A673 (cell line): ENCODE data around the gene CCDC73. TPM values are rescaled to one million over a fixed set of nuclear protein-coding genes. Genes with fewer than 3 reads are reported as not detected.

Experiments used
- BruUV-seq: library from RNA; stranded (reverse); fragments of 400-500 nt; replicated peaks from 2 replicates; lab custom pipeline; 2021; lab: Mats Ljungman, UMichigan
- CTCF ChIA-PET: fragments of 300-600 bp; sonication (Branson Sonifier 250); formaldehyde crosslinking; loops from one replicate; lab custom pipeline; 2022; ENCODE audit warnings: antibody characterized with exemption; lab: Charles Lee
- POLR2A ChIA-PET: fragments of 300-600 bp; sonication (Branson Sonifier 250); formaldehyde crosslinking; loops from one replicate; lab custom pipeline; 2022; ENCODE audit warnings: antibody characterized with exemption; ENCODE audit not compliant: low non-redundant PET; lab: Charles Lee
- DNase-seq: peaks from one replicate; pipeline ENCODE4 v3.0.0-alpha.2; 2015; ENCODE audit warnings: low spot score
- H3K27ac ChIP-seq: fragments of 200-600 bp; sonication (generic); 2 replicates; pipeline ENCODE4 v1.5.1; 2016; ENCODE audit warnings: mixed run types, low read depth, mild to moderate bottlenecking, mixed read lengths, antibody characterized with exemption, low read length; ENCODE audit not compliant: poor library complexity, severe bottlenecking
- H3K27me3 ChIP-seq: fragments of 200-600 bp; sonication (generic); replicated peaks from 2 replicates; pipeline ENCODE4 v1.6.1; 2017; ENCODE audit warnings: mixed run types, low read depth, mild to moderate bottlenecking, mixed read lengths, antibody characterized with exemption, low read length; ENCODE audit not compliant: insufficient read depth, poor library complexity
- H3K36me3 ChIP-seq: fragments of 200-600 bp; sonication (generic); 2 replicates; pipeline ENCODE4 v1.6.1; 2016; ENCODE audit warnings: mixed run types, mild to moderate bottlenecking, mixed read lengths, antibody characterized with exemption, low read length; ENCODE audit not compliant: insufficient read depth, poor library complexity, severe bottlenecking
- H3K4me1 ChIP-seq: fragments of 200-600 bp; sonication (generic); 2 replicates; pipeline ENCODE4 v1.6.1; 2017; ENCODE audit warnings: mixed run types, mild to moderate bottlenecking, mixed read lengths, antibody characterized with exemption, low read length; ENCODE audit not compliant: insufficient read depth, poor library complexity, severe bottlenecking
- H3K4me3 ChIP-seq: fragments of 200-600 bp; sonication (generic); 2 replicates; pipeline ENCODE4 v1.5.1; 2016; ENCODE audit warnings: low read depth, mixed run types, mild to moderate bottlenecking, mixed read lengths, low read length; ENCODE audit not compliant: poor library complexity, severe bottlenecking
- H3K9me3 ChIP-seq: fragments of 200-600 bp; sonication (generic); 2 replicates; pipeline ENCODE4 v1.6.1; 2016; ENCODE audit warnings: mixed run types, low read depth, mild to moderate bottlenecking, mixed read lengths, antibody characterized with exemption, low read length; ENCODE audit not compliant: poor library complexity, severe bottlenecking
- CTCF ChIP-seq: fragments of 300-800, 200-600 bp; sonication (generic); conservative IDR thresholded peaks from 2 replicates; pipeline ENCODE4 v1.5.1; 2017; ENCODE audit warnings: low read depth, mild to moderate bottlenecking, antibody characterized with exemption, low read length, moderate library complexity, mixed read lengths
- EZH2 ChIP-seq: fragments of 200-600 bp; sonication (generic); IDR thresholded peaks from 2 replicates; pipeline ENCODE4 v1.6.1; 2017; ENCODE audit warnings: borderline replicate concordance, low read depth, mild to moderate bottlenecking, mixed read lengths, antibody characterized with exemption, low read length; ENCODE audit not compliant: poor library complexity, severe bottlenecking
- intact Hi-C: fragments of 100-400 bp; cut with micrococcal nuclease; formaldehyde crosslinking; loops from one replicate; pipeline ENCODE4 v1.10.0; 2022; ENCODE audit not compliant: unreplicated experiment
- total RNA-seq: library from RNA; stranded (reverse); gene quantifications from 2 replicates; pipeline ENCODE4 v1.2.3, GENCODE V29; 2021

The CCDC73 gene
- total RNA-seq, 1 experiment from 2014 or later = not detected

DNA sequence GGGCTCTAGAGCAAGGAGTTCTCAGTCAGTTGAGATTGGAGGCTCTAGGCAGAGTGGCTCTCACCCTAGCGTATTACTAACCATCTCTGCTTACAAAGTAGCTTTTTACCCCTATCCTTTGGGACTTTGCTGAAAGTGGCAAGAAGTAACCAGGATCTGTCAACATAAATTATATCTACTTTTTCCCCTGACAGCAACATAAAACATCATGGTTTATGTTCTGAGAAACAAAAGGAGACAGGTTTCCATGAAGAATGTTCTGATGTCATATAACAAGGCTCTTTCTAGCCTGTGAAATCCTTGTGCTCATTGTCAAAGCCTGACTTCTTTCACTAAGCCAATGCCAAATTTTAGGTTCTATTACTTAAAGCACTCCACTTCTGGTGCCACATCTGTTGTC lies 218.0 kb downstream of the CCDC73 start:
- ChIA-PET POLR2A (no interaction called here), CTCF (no interaction called here)
- H3K4me1 ChIP-seq = no peaks in the 10 kb centered on the region
- no peaks in the 10 kb centered on the region for H3K36me3 ChIP-seq
- DNase-seq = no peak
- no peak overlapping the region for H3K4me3 ChIP-seq
- no peaks in the 10 kb centered on the region for H3K27me3 ChIP-seq
- TF ChIP-seq EZH2 (no peak), CTCF (no peak)
- no peaks in the 10 kb centered on the region for H3K9me3 ChIP-seq
- no TSS peak for BruUV-seq
- intact Hi-C loops = no loop called here
- H3K27ac ChIP-seq = no peak overlapping the region

GRCh38 chr11:32575070-32575469 lies 219.4 kb downstream of the CCDC73 start:
- H3K4me1 ChIP-seq = no peaks in the 10 kb centered on the region
- no peak overlapping the region for H3K4me3 ChIP-seq
- no peaks in the 10 kb centered on the region for H3K36me3 ChIP-seq
- ChIA-PET CTCF (no interaction called here), POLR2A (no interaction called here)
- intact Hi-C loops = no loop called here
- no peak for DNase-seq
- TF ChIP-seq CTCF = no peak
- BruUV-seq = no TSS peak
- peaks cover 4% of the 10 kb centered on the region for H3K27me3 ChIP-seq
- H3K27ac ChIP-seq = no peak overlapping the region
- no peaks in the 10 kb centered on the region for H3K9me3 ChIP-seq

DNA sequence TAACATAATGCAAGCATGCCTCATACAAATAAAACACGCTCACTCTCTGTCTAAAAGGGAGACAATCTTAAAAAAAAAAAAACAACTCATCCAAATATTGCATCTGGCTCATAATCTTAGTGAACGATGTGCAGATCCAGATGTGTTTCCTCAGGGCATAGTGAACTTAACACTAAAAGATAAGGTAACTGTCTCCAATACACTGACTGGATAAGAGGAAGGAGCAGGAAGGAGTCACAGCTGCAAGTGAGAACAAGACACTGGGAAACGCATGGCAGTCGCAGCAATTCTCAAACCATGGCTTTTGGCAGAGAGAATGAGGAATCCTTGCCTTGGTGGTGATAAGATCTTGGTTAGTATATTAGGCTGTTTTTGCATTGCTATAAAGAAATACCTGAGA lies 220.0 kb downstream of the CCDC73 start:
- Histone ChIP-seq H3K9me3 (no peaks in the 10 kb centered on the region), H3K27ac (no peak overlapping the region), H3K27me3 (peaks cover 4% of the 10 kb centered on the region), H3K4me3 (no peak overlapping the region), H3K36me3 (no peaks in the 10 kb centered on the region), H3K4me1 (no peaks in the 10 kb centered on the region)
- no TSS peak for BruUV-seq
- ChIA-PET CTCF (no interaction called here), POLR2A (interaction anchor here (0.6 kb wide), 1 partner anchor 20 kb away, joined by 4 read pairs; no protein-coding TSS in a partner anchor)
- no peak for TF ChIP-seq EZH2
- intact Hi-C loops = no loop called here
- DNase-seq = no peak

DNA sequence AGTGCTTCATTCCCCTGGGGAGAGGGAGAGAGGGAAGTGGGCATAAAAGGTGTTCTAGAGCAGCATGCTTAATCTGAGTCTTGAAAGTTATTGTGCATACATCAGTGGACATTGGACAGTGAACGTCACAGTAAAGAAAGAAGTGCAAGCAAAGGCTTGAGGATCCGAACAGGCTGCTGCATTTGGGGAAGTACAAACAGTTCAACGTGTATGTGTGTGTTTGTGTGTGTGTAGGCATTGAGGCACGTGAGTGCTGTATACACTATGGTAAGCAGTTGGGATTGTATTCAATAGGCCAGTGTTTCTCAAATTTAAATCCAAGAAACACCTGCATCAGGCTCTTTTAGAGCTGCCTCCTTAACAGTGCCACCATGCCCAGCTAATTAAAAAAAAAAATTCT lies 221.2 kb downstream of the CCDC73 start:
- H3K36me3 ChIP-seq = no peaks in the 10 kb centered on the region
- no peak for TF ChIP-seq EZH2
- no peak for TF ChIP-seq CTCF
- no peaks in the 10 kb centered on the region for H3K4me1 ChIP-seq
- H3K4me3 ChIP-seq = no peak overlapping the region
- H3K9me3 ChIP-seq = no peaks in the 10 kb centered on the region
- POLR2A ChIA-PET = interaction anchor here (0.6 kb wide), 1 partner anchor 15 kb away, joined by 3 read pairs; no protein-coding TSS in a partner anchor
- intact Hi-C loops = no loop called here
- no peak for DNase-seq
- H3K27ac ChIP-seq = no peak overlapping the region
- no TSS peak for BruUV-seq
- CTCF ChIA-PET = no interaction called here
- H3K27me3 ChIP-seq = peaks cover 4% of the 10 kb centered on the region
